Measurements from ENCODE around the gene USP49. TPM values are rescaled to one million over a fixed set of nuclear protein-coding genes. Genes with fewer than 3 reads are reported as not detected.

The USP49 gene
- total RNA-seq, 4 donors from 2014 or later: 2.1 to 8.6 (median 4.7) TPM

DNA sequence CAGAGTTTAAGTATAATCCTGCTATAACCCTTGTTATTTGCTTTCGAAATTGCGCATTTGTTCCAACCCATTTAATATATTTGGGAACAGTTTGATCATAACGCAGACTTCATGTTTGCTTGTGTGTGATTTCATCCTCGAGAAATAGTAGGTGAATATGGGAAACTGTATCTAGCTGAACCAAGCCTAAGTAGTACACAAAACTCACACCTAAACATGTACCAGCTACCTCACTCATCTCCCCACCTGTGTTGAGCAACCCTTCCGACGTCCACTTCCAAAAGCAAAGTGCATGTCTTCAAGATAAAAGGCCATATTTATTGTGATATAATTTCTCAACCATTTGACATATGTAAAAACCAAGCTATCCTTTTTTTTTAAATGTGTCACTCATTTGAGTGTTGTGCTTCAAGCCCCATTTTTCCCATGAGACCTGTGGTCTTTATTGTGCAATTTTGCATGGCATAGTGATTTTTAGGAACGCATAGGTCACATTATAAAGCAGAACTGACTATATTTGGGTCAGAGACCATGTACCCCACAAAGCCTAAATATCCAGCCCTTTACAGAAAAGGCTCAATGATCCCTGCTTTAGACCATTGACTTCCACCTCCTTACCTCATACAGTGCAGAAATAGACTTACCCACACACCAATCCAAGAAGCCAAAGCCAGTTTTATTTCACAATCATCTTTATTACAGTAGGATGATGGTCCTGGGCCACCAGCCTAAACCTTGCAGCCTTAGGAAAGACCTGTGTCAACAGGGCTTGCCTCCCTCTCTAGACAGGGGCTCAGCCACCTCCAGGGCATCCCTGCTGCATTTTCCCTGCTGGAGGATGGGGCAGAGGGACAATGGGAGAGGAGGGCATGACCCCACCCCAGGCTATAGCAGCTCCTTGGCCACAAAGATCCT lies 39.4 kb upstream of the USP49 start:
- no peak overlapping the region for H3K27ac ChIP-seq
- H3K9me3 ChIP-seq: no peaks in the 10 kb centered on the region
- TF ChIP-seq, protein P1, sequence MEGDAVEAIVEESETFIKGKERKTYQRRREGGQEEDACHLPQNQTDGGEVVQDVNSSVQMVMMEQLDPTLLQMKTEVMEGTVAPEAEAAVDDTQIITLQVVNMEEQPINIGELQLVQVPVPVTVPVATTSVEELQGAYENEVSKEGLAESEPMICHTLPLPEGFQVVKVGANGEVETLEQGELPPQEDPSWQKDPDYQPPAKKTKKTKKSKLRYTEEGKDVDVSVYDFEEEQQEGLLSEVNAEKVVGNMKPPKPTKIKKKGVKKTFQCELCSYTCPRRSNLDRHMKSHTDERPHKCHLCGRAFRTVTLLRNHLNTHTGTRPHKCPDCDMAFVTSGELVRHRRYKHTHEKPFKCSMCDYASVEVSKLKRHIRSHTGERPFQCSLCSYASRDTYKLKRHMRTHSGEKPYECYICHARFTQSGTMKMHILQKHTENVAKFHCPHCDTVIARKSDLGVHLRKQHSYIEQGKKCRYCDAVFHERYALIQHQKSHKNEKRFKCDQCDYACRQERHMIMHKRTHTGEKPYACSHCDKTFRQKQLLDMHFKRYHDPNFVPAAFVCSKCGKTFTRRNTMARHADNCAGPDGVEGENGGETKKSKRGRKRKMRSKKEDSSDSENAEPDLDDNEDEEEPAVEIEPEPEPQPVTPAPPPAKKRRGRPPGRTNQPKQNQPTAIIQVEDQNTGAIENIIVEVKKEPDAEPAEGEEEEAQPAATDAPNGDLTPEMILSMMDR (IDR thresholded peaks at IDR 0.05): no peak
- no peak for TF ChIP-seq POLR2A (IDR thresholded peaks at IDR 0.05)
- H3K4me1 ChIP-seq: peaks cover 0 to 42% (median 14%) of the 10 kb centered on the region in 4 donors
- no peak for DNase-seq
- peaks cover 0 to 66% (median 0%) of the 10 kb centered on the region in 3 donors for H3K36me3 ChIP-seq
- no peaks in the 10 kb centered on the region for H3K27me3 ChIP-seq
- H3K4me3 ChIP-seq: no peak overlapping the region

DNA sequence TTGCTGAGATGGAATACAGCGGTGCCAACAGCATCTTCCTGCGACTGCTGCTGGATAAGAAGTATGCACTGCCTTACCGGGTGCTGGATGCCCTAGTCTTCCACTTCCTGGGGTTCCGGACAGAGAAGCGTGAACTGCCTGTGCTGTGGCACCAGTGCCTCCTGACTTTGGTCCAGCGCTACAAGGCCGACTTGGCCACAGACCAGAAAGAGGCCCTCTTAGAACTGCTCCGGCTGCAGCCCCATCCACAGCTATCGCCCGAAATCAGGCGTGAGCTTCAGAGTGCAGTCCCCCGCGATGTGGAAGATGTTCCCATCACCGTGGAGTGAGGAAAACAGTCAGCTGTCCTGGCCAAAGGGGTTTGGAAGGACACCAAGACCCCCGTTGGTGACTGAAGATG lies 37.2 kb upstream of the USP49 start:
- Histone ChIP-seq H3K27ac (no peak overlapping the region), H3K4me3 (no peak overlapping the region), H3K27me3 (no peaks in the 10 kb centered on the region), H3K9me3 (no peaks in the 10 kb centered on the region), H3K4me1 (peaks cover 0 to 20% (median 5%) of the 10 kb centered on the region in 4 donors), H3K36me3 (peaks cover 0 to 87% (median 0%) of the 10 kb centered on the region in 3 donors)
- no peak for DNase-seq
- TF ChIP-seq, protein P1 (IDR thresholded peaks at IDR 0.05): no peak
- no peak for TF ChIP-seq POLR2A (IDR thresholded peaks at IDR 0.05)

DNA sequence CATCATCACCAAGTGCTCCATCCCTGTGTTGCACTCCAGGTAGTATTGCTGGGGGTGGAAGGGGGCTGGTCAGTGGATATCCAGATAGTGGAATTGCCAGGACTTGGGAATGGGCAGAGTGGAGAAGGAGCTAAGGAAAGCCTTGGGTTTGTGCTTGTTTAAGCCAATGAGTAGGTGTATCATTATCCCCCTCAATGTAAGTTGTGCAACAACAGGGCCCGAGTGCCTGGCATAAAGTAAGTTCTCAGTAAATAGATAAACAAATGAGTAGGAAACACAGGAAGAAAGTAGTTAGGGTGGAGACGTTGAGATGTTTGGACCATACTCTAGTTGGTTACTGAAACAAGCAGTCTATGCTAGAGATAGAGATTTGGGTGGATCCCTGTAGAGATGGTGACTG lies 36.6 kb upstream of the USP49 start:
- H3K36me3 ChIP-seq: peaks cover 0 to 91% (median 0%) of the 10 kb centered on the region in 3 donors
- TF ChIP-seq, protein P1 (IDR thresholded peaks at IDR 0.05): no peak
- no peak for TF ChIP-seq POLR2A (IDR thresholded peaks at IDR 0.05)

DNA sequence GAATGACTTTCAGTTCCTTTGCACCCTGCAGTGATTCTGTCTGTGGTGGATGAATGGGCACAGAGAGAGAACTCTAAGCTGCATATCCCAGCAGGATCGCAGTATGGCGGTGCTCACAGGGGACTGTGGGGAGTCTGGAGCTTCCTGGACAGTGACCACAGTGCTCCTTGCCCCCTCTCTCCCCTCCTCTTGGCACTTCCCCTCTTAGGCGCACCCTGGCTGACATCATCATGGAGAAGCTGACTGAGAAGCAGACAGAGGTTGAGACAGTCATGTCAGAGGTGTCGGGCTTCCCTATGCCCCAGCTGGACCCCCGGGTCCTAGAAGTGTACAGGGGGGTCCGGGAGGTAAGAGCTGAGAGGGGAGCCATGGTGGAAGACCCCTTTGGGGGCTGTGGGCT lies 34.7 kb upstream of the USP49 start:
- DNase-seq: no peak

More for the DNA sequence above, 36.6 kb upstream of the USP49 start:
- Histone ChIP-seq H3K4me1 (peaks cover 0 to 14% (median 3%) of the 10 kb centered on the region in 4 donors), H3K4me3 (no peak overlapping the region), H3K27me3 (no peaks in the 10 kb centered on the region), H3K9me3 (no peaks in the 10 kb centered on the region), H3K27ac (no peak overlapping the region)
- no peak for DNase-seq

DNA sequence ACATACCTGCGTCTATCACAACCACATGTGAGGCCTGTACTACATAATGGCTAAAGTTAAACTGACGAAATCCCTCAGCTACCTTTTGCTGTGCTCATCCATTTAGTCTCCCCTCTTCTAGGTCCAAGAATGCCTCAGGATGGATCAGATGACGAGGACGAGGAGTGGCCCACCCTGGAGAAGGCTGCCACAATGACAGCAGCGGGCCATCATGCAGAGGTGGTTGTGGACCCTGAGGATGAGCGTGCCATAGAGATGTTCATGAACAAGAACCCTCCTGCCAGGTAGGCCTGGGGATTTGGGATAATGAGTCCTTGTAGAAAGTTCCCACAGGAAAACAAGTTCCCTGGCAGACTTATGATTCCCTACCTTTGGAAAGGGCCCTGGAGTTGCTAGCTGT lies 32.1 kb upstream of the USP49 start:
- no peak for TF ChIP-seq POLR2A (IDR thresholded peaks at IDR 0.05)
- TF ChIP-seq, protein P1 (IDR thresholded peaks at IDR 0.05): no peak
- Histone ChIP-seq H3K27me3 (no peaks in the 10 kb centered on the region), H3K27ac (no peak overlapping the region), H3K9me3 (no peaks in the 10 kb centered on the region), H3K4me1 (peaks cover 0 to 12% (median 3%) of the 10 kb centered on the region in 4 donors), H3K36me3 (peaks cover 0 to 52% (median 0%) of the 10 kb centered on the region in 3 donors), H3K4me3 (no peak overlapping the region)
- DNase-seq: no peak

More for the DNA sequence above, 34.7 kb upstream of the USP49 start:
- no peaks in the 10 kb centered on the region for H3K4me1 ChIP-seq
- no peak overlapping the region for H3K27ac ChIP-seq
- TF ChIP-seq, protein P1 (IDR thresholded peaks at IDR 0.05): no peak
- TF ChIP-seq POLR2A (IDR thresholded peaks at IDR 0.05): no peak
- H3K4me3 ChIP-seq: no peak overlapping the region
- H3K27me3 ChIP-seq: no peaks in the 10 kb centered on the region
- no peaks in the 10 kb centered on the region for H3K9me3 ChIP-seq
- H3K36me3 ChIP-seq: peaks cover 0 to 79% (median 0%) of the 10 kb centered on the region in 3 donors
